Sigmoid colon (tissue), 4 donors: ENCODE data around the gene ATP4B.

Source experiments
- CTCF ChIP-seq, 4 experiments: fragments of 450-650 bp in 3 of 4; fragments of 200-600 bp in 1 of 4; IDR thresholded peaks; one replicate each; pipeline ENCODE4 v1.5.1; 2016 to 2019; ENCODE audit warnings: antibody characterized with exemption in 4 of 4, mild to moderate bottlenecking in 3 of 4, moderate library complexity in 2 of 4
- EP300 ChIP-seq, 4 donors: sonication (generic); formaldehyde crosslinking; IDR thresholded peaks; one replicate each; pipeline ENCODE4 v1.6.1; 2017; ENCODE audit warnings: antibody characterized with exemption in 4 of 4
- POLR2A ChIP-seq, 2 donors: fragments of 450-650 bp; IDR thresholded peaks; one replicate each; pipeline ENCODE4 v1.6.1; 2016; ENCODE audit warnings: antibody characterized with exemption in 2 of 2, mild to moderate bottlenecking in 2 of 2, moderate library complexity in 2 of 2
- POLR2AphosphoS5 ChIP-seq, 4 donors: sonication (generic); formaldehyde crosslinking; IDR thresholded peaks; one replicate each; pipeline ENCODE4 v1.6.1; 2017; ENCODE audit warnings: antibody characterized with exemption in 4 of 4

GRCh38 chr13:113616991-113617749, 40.8 kb downstream of the ATP4B start:
- TF ChIP-seq POLR2A (IDR thresholded peaks at IDR 0.05) (no peak), CTCF (IDR thresholded peaks at IDR 0.05) (no peak), POLR2AphosphoS5 (IDR thresholded peaks at IDR 0.05) (no peak), EP300 (IDR thresholded peaks at IDR 0.05) (no peak)
